ENCODE results near the gene NOL3.

GRCh38 chr16:67166598-67167168 lies 3.7 kb upstream of the NOL3 start:
- TF ChIP-seq POLR2AphosphoS5 (IDR thresholded peaks at IDR 0.05; ENCODE audit: low read depth), result no peak
- TF ChIP-seq, protein P1, sequence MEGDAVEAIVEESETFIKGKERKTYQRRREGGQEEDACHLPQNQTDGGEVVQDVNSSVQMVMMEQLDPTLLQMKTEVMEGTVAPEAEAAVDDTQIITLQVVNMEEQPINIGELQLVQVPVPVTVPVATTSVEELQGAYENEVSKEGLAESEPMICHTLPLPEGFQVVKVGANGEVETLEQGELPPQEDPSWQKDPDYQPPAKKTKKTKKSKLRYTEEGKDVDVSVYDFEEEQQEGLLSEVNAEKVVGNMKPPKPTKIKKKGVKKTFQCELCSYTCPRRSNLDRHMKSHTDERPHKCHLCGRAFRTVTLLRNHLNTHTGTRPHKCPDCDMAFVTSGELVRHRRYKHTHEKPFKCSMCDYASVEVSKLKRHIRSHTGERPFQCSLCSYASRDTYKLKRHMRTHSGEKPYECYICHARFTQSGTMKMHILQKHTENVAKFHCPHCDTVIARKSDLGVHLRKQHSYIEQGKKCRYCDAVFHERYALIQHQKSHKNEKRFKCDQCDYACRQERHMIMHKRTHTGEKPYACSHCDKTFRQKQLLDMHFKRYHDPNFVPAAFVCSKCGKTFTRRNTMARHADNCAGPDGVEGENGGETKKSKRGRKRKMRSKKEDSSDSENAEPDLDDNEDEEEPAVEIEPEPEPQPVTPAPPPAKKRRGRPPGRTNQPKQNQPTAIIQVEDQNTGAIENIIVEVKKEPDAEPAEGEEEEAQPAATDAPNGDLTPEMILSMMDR (IDR thresholded peaks at IDR 0.05; ENCODE audit: insufficient read depth, low read length), result no peak
- TF ChIP-seq, protein P2, sequence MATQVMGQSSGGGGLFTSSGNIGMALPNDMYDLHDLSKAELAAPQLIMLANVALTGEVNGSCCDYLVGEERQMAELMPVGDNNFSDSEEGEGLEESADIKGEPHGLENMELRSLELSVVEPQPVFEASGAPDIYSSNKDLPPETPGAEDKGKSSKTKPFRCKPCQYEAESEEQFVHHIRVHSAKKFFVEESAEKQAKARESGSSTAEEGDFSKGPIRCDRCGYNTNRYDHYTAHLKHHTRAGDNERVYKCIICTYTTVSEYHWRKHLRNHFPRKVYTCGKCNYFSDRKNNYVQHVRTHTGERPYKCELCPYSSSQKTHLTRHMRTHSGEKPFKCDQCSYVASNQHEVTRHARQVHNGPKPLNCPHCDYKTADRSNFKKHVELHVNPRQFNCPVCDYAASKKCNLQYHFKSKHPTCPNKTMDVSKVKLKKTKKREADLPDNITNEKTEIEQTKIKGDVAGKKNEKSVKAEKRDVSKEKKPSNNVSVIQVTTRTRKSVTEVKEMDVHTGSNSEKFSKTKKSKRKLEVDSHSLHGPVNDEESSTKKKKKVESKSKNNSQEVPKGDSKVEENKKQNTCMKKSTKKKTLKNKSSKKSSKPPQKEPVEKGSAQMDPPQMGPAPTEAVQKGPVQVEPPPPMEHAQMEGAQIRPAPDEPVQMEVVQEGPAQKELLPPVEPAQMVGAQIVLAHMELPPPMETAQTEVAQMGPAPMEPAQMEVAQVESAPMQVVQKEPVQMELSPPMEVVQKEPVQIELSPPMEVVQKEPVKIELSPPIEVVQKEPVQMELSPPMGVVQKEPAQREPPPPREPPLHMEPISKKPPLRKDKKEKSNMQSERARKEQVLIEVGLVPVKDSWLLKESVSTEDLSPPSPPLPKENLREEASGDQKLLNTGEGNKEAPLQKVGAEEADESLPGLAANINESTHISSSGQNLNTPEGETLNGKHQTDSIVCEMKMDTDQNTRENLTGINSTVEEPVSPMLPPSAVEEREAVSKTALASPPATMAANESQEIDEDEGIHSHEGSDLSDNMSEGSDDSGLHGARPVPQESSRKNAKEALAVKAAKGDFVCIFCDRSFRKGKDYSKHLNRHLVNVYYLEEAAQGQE (IDR thresholded peaks at IDR 0.05; ENCODE audit: insufficient replicate concordance, low read depth), result no peak
